GM18507 (cell line): ENCODE data around the gene IGFBP4.
"Not testable (repeated sequence)": the region's sequence is repeated elsewhere in the genome, so short reads cannot be mapped to it uniquely, and the experiment has no call there.

Experiments
- DNase-seq: peaks from one replicate; pipeline ENCODE4 v3.0.0; 2011; ENCODE audit warnings: low read depth; ENCODE audit not compliant: insufficient read length; ENCODE audit errors: extremely low spot score
- FAIRE-seq: peaks from 2 replicates; lab custom pipeline; 2011; peaks lifted over from hg19 to GRCh38; lab: Jason Lieb, UNC

IGFBP4 gene

GRCh38 chr17:40443196-40443987 lies at the start of gene IGFBP4:
Gene IGFBP4, plus strand, starts transcription at chr17:40443450. Its CDS starts 286 bp downstream, at chr17:40443736.
- no peak for FAIRE-seq

DNA sequence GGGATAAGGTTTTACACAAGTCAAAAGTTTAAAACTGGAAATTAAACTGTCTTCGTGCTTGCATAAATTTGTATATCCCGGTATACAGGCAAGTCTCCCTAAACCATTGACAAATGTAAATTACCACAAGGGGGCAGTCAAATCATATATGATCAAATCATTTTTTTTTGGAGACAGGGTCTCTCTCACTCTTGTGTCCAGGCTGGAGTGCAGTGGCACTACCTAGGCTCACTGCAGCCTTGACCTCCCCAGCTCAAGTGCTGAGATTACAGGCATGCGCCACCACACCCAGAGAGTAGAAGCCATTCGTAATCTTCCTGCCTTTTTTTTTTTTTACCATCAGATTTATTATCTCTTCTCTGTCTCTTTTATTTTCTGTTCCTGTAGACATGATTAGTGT lies 44.1 kb upstream of the IGFBP4 start:
- DNase-seq (no peak), FAIRE-seq (peak; percentile 42)

More at GRCh38 chr17:40443196-40443987, at the start of gene IGFBP4:
- peak; percentile 42 for DNase-seq

GRCh38 chr17:40402668-40403067 lies 40.6 kb upstream of the IGFBP4 start:
- DNase-seq: no peak
- FAIRE-seq: peak; percentile 12

GRCh38 chr17:40404003-40404402 lies 39.2 kb upstream of the IGFBP4 start:
- no peak for FAIRE-seq
- no peak for DNase-seq

- FAIRE-seq (no peak), DNase-seq (no peak)
These were observed 35.8 kb upstream of the IGFBP4 start for GRCh38 chr17:40407460-40407859.

- not testable (repeated sequence) for DNase-seq, FAIRE-seq
These were observed 33.7 kb upstream of the IGFBP4 start for GRCh38 chr17:40409540-40409939.

- FAIRE-seq (no peak), DNase-seq (no peak)
These were observed 33.2 kb upstream of the IGFBP4 start for GRCh38 chr17:40410082-40410481.

- DNase-seq: no peak
- FAIRE-seq: no peak
These were observed 31.4 kb upstream of the IGFBP4 start for GRCh38 chr17:40411821-40412220.

- DNase-seq: no peak
- FAIRE-seq: no peak
These were observed 30.4 kb upstream of the IGFBP4 start for GRCh38 chr17:40412880-40413279.

GRCh38 chr17:40414312-40414711 lies 28.9 kb upstream of the IGFBP4 start:
- not testable (repeated sequence) for FAIRE-seq, DNase-seq

DNA sequence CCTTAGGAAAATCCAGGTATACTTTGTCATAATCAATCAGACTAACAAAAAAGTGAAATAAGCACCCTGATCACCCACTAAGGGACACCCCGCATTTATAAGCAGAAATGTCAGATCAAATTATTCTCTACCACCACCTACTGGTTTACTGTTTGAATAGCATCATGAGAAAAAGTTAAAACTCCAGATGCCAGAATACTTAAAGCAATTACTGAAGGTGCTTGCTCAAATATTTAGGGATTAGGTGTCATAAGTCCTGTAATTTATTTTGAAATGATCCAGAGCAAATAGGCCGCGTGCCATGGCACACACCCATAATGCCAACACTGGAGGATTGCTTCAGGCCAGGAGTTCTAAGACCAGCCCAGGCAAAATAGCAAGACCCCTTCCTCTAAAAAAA lies 27.9 kb upstream of the IGFBP4 start:
- FAIRE-seq: no peak
- no peak for DNase-seq

GRCh38 chr17:40416671-40417070 lies 26.6 kb upstream of the IGFBP4 start:
- DNase-seq (no peak), FAIRE-seq (no peak)

GRCh38 chr17:40417258-40417608 lies 26.0 kb upstream of the IGFBP4 start:
- FAIRE-seq (no peak), DNase-seq (no peak)

- peak; percentile 99 for FAIRE-seq
- DNase-seq: peak; percentile 98
These were observed 25.4 kb upstream of the IGFBP4 start, which contains the start of gene TOP2A for GRCh38 chr17:40417609-40418427. Gene TOP2A, minus strand, starts transcription at chr17:40417896. Its CDS starts 105 bp downstream, at chr17:40417791.

GRCh38 chr17:40418428-40418706 lies 24.9 kb upstream of the IGFBP4 start:
- FAIRE-seq (no peak), DNase-seq (no peak)

GRCh38 chr17:40419559-40420331 lies 23.5 kb upstream of the IGFBP4 start:
- FAIRE-seq (peak; percentile 62), DNase-seq (no peak)

DNA sequence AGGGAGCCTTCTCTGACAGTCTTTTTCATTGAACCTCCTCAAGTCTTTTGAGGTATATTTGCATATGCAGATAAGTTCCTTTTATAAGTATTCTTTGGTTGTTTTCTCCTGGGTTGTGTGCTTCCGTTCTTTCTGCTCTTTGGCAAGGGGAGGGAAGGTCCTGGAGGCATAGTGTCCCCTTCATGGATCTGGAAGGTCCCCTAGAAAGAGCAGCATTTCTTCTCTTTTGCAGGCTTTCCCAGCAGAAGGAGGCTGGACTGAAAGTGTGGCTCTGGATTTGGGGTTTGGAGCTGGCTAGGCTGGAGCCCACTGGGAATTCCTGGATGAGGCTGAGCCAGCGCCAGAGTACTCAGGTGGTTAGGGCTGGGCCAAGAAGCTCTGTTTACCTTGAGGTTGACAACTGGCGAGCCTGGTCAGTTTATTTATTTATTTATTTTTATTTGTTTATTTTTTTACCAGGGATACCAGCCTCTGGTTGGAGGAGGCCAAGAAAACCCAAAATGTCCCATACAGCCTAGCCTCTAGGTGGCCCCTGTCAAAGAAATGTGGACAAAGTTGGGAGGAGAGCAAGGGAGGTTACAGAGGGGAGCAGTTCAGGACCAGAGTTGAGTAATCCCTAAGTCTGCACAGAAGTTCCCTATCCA lies 20.1 kb upstream of the IGFBP4 start:
- DNase-seq (no peak), FAIRE-seq (no peak)

- FAIRE-seq: no peak
These were observed 17.5 kb upstream of the IGFBP4 start for GRCh38 chr17:40425741-40426140.

DNA sequence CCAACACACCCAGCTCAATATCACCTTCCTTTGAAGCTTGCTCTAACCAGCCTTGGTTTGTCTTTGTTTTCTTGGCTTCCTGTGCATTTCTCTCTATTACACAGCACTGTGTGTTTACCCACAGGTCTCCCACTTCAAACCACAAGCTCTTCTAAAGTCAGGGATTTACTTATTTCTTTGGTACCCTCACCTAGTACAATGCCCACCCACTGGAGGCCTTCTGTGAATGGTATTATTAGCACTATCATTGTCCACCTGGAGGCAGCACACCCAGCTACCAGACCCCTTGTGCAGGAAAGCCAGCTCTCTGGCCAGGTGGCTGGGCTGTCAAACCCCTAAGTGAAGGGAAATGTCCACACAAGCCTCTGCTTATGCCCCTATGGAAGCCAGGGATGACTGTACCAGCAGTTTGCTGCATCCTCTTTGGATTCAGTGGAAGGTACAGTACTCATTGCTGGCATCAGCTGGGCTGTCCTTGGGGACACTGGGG lies 16.2 kb upstream of the IGFBP4 start:
- peak; percentile 5 for FAIRE-seq
- no peak for DNase-seq

More at GRCh38 chr17:40425741-40426140, 17.5 kb upstream of the IGFBP4 start:
- no peak for DNase-seq
